ENCODE measurements around the gene TRAK2.
A peak's percentile ranks its signal among the peaks of the same experiment; 100 is the strongest.
"Not testable (repeated sequence)": the region's sequence is repeated elsewhere in the genome, so short reads cannot be mapped to it uniquely, and the experiment has no call there.

TRAK2 gene

GRCh38 chr2:201414099-201415023 lies 36.9 kb downstream of the TRAK2 start:
- DNase-seq (ENCODE audit: low read depth): peak; percentile 66

- no peak for DNase-seq (ENCODE audit: low read depth)
Observed at GRCh38 chr2:201413552-201413951, 37.7 kb downstream of the TRAK2 start.

GRCh38 chr2:201413143-201413542 lies 38.1 kb downstream of the TRAK2 start:
- no peak for DNase-seq (ENCODE audit: low read depth)

GRCh38 chr2:201411421-201411820 lies 39.8 kb downstream of the TRAK2 start:
- peak; percentile 94 for DNase-seq (ENCODE audit: low read depth)

GRCh38 chr2:201408931-201409330 lies 42.3 kb downstream of the TRAK2 start:
- no peak for DNase-seq (ENCODE audit: low read depth)

- DNase-seq (ENCODE audit: low read depth): no peak
Observed at GRCh38 chr2:201407265-201407664, 44.0 kb downstream of the TRAK2 start.

GRCh38 chr2:201406077-201406662 lies 45.1 kb downstream of the TRAK2 start:
- peak; percentile 94 for DNase-seq (ENCODE audit: low read depth)

GRCh38 chr2:201404699-201405280 lies 46.5 kb downstream of the TRAK2 start:
- no peak for DNase-seq (ENCODE audit: low read depth)

- no peak for DNase-seq (ENCODE audit: low read depth)
Observed at GRCh38 chr2:201403880-201404279, 47.4 kb downstream of the TRAK2 start.

- no peak for DNase-seq (ENCODE audit: low read depth)
Observed at GRCh38 chr2:201402651-201403562, 48.4 kb downstream of the TRAK2 start.

GRCh38 chr2:201401815-201402214 lies 49.4 kb downstream of the TRAK2 start:
- no peak for DNase-seq (ENCODE audit: low read depth)

- no peak for DNase-seq (ENCODE audit: low read depth)
Observed at GRCh38 chr2:201396595-201396994, 54.7 kb downstream of the TRAK2 start.

GRCh38 chr2:201383136-201383535 lies 68.1 kb downstream of the TRAK2 start:
- DNase-seq (ENCODE audit: low read depth): no peak

GRCh38 chr2:201378496-201379397 lies 72.5 kb downstream of the TRAK2 start:
- peak; percentile 6 for DNase-seq (ENCODE audit: low read depth)

- DNase-seq (ENCODE audit: low read depth): no peak
Observed at GRCh38 chr2:201377218-201377617, 74.0 kb downstream of the TRAK2 start.

GRCh38 chr2:201369775-201370174 lies 81.5 kb downstream of the TRAK2 start:
- DNase-seq (ENCODE audit: low read depth): no peak

- DNase-seq (ENCODE audit: low read depth): not testable (repeated sequence)
Observed at GRCh38 chr2:201369318-201369717, 81.9 kb downstream of the TRAK2 start.

GRCh38 chr2:201366146-201366545 lies 85.1 kb downstream of the TRAK2 start:
- no peak for DNase-seq (ENCODE audit: low read depth)

GRCh38 chr2:201363857-201364560 lies 87.2 kb downstream of the TRAK2 start:
- DNase-seq (ENCODE audit: low read depth): peak; percentile 52

- no peak for DNase-seq (ENCODE audit: low read depth)
Observed at GRCh38 chr2:201362396-201362795, 88.9 kb downstream of the TRAK2 start.
